IMR-90 (cell line): ENCODE measurements around the gene S1PR1. TPM values are rescaled to one million over a fixed set of nuclear protein-coding genes. Genes with fewer than 3 reads are reported as not detected.

Experiments
- ATAC-seq: fragments of 200-7000 bp; cut with Tn5 transposase; 2 replicates; pipeline ENCODE4 v1.9.1; 2020; ENCODE audit warnings: low read depth, mild to moderate bottlenecking, moderate library complexity
- BruUV-seq: library from RNA; stranded (reverse); fragments of 400-500 nt; replicated peaks from 2 replicates; lab custom pipeline; 2021; lab: Mats Ljungman, UMichigan
- CTCF ChIA-PET: fragments of 300-600 bp; formaldehyde crosslinking; extraction: SDS; loops from one replicate; lab custom pipeline; 2021; ENCODE audit warnings: antibody characterized with exemption; lab: Yijun Ruan, JAX
- POLR2A ChIA-PET: fragments of 300-600 bp; sonication (Branson Sonifier 250); formaldehyde crosslinking; loops from one replicate; lab custom pipeline; 2022; ENCODE audit warnings: antibody characterized with exemption; ENCODE audit not compliant: unreplicated experiment; lab: Charles Lee
- DNase-seq: peaks from one replicate; pipeline ENCODE4 v3.0.0; 2013
- H2AFZ ChIP-seq: replicated peaks from 2 replicates; pipeline ENCODE3; 2013; ENCODE audit warnings: low read length, mild to moderate bottlenecking; ENCODE audit not compliant: poor library complexity
- H2AK5ac ChIP-seq: 2 replicates; pipeline ENCODE4 v1.6.1; 2013; ENCODE audit warnings: low read depth, low read length, inconsistent platforms
- H2AK9ac ChIP-seq: replicated peaks from 2 replicates; pipeline ENCODE3; 2013; ENCODE audit warnings: mild to moderate bottlenecking, low read depth, low read length, moderate library complexity; ENCODE audit not compliant: poor library complexity
- H2BK120ac ChIP-seq: 2 replicates; pipeline ENCODE4 v1.6.1; 2013; ENCODE audit warnings: low read depth, low read length, inconsistent platforms
- H2BK15ac ChIP-seq: 3 replicates; pipeline ENCODE4 v1.6.1; 2013; ENCODE audit warnings: low read depth, low read length, inconsistent platforms
- H2BK20ac ChIP-seq: 2 replicates; pipeline ENCODE4 v1.6.1; 2013; ENCODE audit warnings: low read depth, mild to moderate bottlenecking, inconsistent platforms, low read length, moderate library complexity
- H2BK5ac ChIP-seq: 2 replicates; pipeline ENCODE4 v1.6.1; 2013; ENCODE audit warnings: mild to moderate bottlenecking, low read depth, low read length, inconsistent platforms; ENCODE audit not compliant: poor library complexity, severe bottlenecking
- H3K14ac ChIP-seq: replicated peaks from 2 replicates; pipeline ENCODE4 v1.6.1; 2013; ENCODE audit warnings: low read depth, low read length, inconsistent platforms
- H3K18ac ChIP-seq: 2 replicates; pipeline ENCODE4 v1.6.1; 2013; ENCODE audit warnings: low read depth, low read length, control low read depth
- H3K23ac ChIP-seq: 2 replicates; pipeline ENCODE4 v1.6.1; 2013; ENCODE audit warnings: low read depth, low read length, inconsistent platforms
- H3K27ac ChIP-seq: 2 replicates; pipeline ENCODE4 v1.5.1; 2013; ENCODE audit warnings: mild to moderate bottlenecking, control low read depth, low read length; ENCODE audit not compliant: insufficient read depth
- H3K27me3 ChIP-seq: 2 replicates; pipeline ENCODE4 v1.6.1; 2013; ENCODE audit warnings: low read length; ENCODE audit not compliant: control insufficient read depth, insufficient read depth
- H3K36me3 ChIP-seq: 2 replicates; pipeline ENCODE4 v1.6.1; 2013; ENCODE audit warnings: low read length, mixed read lengths; ENCODE audit not compliant: control insufficient read depth, insufficient read depth
- H3K4ac ChIP-seq: 2 replicates; pipeline ENCODE4 v1.6.1; 2013; ENCODE audit warnings: low read depth, low read length, inconsistent platforms
- H3K4me1 ChIP-seq: 2 replicates; pipeline ENCODE4 v1.6.1; 2013; ENCODE audit warnings: low read length, mixed read lengths; ENCODE audit not compliant: control insufficient read depth, insufficient read depth
- H3K4me2 ChIP-seq: 2 replicates; pipeline ENCODE4 v1.6.1; 2013; ENCODE audit warnings: low read depth, mild to moderate bottlenecking, control low read depth, low read length, moderate library complexity
- H3K4me3 ChIP-seq: 2 replicates; pipeline ENCODE4 v1.5.1; 2013; ENCODE audit warnings: low read depth, mild to moderate bottlenecking, control low read depth, low read length, moderate library complexity; ENCODE audit not compliant: insufficient read depth
- H3K56ac ChIP-seq: 2 replicates; pipeline ENCODE4 v1.6.1; 2013; ENCODE audit warnings: low read length, inconsistent platforms; ENCODE audit not compliant: insufficient read depth; ENCODE audit errors: extremely low read depth
- H3K79me1 ChIP-seq, 2 experiments: 2 replicates each; pipeline ENCODE4 v1.6.1; 2013; ENCODE audit warnings: low read length in 2 of 2, inconsistent platforms in 1 of 2, low read depth in 1 of 2
- H3K9ac ChIP-seq: 2 replicates; pipeline ENCODE4 v1.6.1; 2013; ENCODE audit warnings: low read depth, low read length, control low read depth
- H3K9me1 ChIP-seq: 2 replicates; pipeline ENCODE4 v1.6.1; 2013; ENCODE audit warnings: low read length, inconsistent platforms; ENCODE audit not compliant: insufficient read depth
- H3K9me3 ChIP-seq: 2 replicates; pipeline ENCODE4 v1.6.1; 2013; ENCODE audit warnings: low read length; ENCODE audit not compliant: control insufficient read depth, insufficient read depth
- H4K20me1 ChIP-seq: 2 replicates; pipeline ENCODE4 v1.6.1; 2013; ENCODE audit warnings: low read length, inconsistent platforms; ENCODE audit not compliant: insufficient read depth
- H4K5ac ChIP-seq: 2 replicates; pipeline ENCODE4 v1.6.1; 2013; ENCODE audit warnings: mild to moderate bottlenecking, low read depth, low read length, control low read depth
- H4K8ac ChIP-seq, 2 experiments: 2 replicates each; pipeline ENCODE4 v1.6.1; 2013; ENCODE audit warnings: low read depth in 2 of 2, low read length in 2 of 2, control low read depth in 1 of 2, inconsistent platforms in 1 of 2
- H4K91ac ChIP-seq: 2 replicates; pipeline ENCODE4 v1.6.1; 2013; ENCODE audit warnings: low read depth, low read length, inconsistent platforms; ENCODE audit not compliant: insufficient read depth
- CEBPB ChIP-seq: IDR thresholded peaks from 2 replicates; pipeline ENCODE4 v1.6.1; 2012; ENCODE audit warnings: low read depth, low read length, improper control_type of control experiment
- RFX5 ChIP-seq: IDR thresholded peaks from 2 replicates; pipeline ENCODE4 v1.8.0; 2012; ENCODE audit warnings: low read depth, mild to moderate bottlenecking, low read length, moderate library complexity
- WGBS, 2 experiments: methylation state at CpG; one replicate each; pipeline versions ENCODE4 v1.1.5 to v1.1.7; 2013; ENCODE audit warnings: missing lambda C conversion rate in 2 of 2; ENCODE audit not compliant: insufficient read length in 1 of 2; ENCODE audit errors: extremely low coverage in 2 of 2; 5-methylcytosine and 5-hydroxymethylcytosine counted together
- dilution Hi-C: fragments of 300-500 bp; cut with HindIII; formaldehyde crosslinking; loops from one replicate; pipeline ENCODE4 v1.14.3; 2018; ENCODE audit warnings: low sequenced_read_pairs; ENCODE audit not compliant: unreplicated experiment
- in situ Hi-C: fragments of 300-500 bp; cut with MboI; formaldehyde crosslinking; loops from 3 replicates; pipeline ENCODE4 v1.14.3; 2019; ENCODE audit warnings: low sequenced_read_pairs, inconsistent platforms, mixed read lengths
- intact Hi-C: fragments of 100-400 bp; cut with micrococcal nuclease; formaldehyde crosslinking; loops from 2 replicates; pipeline ENCODE4 v1.10.0; 2022
- polyA plus RNA-seq, 3 experiments: library from polyadenylated mRNA; depleted of rRNA; stranded (reverse); fragments of >200 nt; gene quantifications; 2 replicates each; pipeline ENCODE4 v1.2.3, GENCODE V29; 2012; ENCODE audit warnings: low replicate concordance in 1 of 3
- total RNA-seq: library from RNA; depleted of rRNA; stranded (reverse); fragments of >200 nt; gene quantifications from 2 replicates; pipeline ENCODE4 v1.2.3, GENCODE V29; 2012

The S1PR1 gene
- total and polyA plus RNA-seq, 2 of the 4 experiments (the other 2 are of a cell fraction), result 12.9 to 15.6 TPM

DNA sequence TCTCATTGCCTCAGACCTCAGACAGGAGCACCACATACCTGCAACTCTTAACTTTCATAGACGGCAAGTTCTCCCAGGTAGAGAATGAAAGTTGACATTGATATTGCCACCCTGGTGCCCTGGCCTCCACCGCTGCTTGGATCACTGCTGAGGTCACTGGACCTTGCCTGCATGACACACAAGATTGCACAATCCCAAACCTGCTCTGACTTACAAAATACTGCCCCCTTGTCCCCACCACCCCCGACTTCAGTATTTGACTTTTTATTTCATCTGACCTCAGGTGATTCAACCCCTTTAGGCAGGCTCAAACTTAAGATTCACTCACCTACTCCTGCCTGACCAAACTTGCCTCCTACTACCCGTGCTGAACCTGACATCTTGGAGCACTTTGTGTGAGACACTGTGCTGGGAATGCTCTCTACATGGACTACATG is 43.1 kb upstream of the S1PR1 start:
- H3K9ac ChIP-seq, result no peak overlapping the region
- no peak overlapping the region for H2BK5ac ChIP-seq
- intact Hi-C loops (no loop called here), in situ Hi-C loops (no loop called here), dilution Hi-C loops (no loop called here)
- no peak overlapping the region for H4K91ac ChIP-seq
- no peaks in the 10 kb centered on the region for H3K4me1 ChIP-seq
- no peak overlapping the region for H3K56ac ChIP-seq
- CTCF ChIA-PET, result interaction anchor here (0.6 kb wide), 1 partner anchor 197 kb away, joined by 3 read pairs; no protein-coding TSS in a partner anchor
- no peak overlapping the region; the same call in 1 of the 2 replicates for H3K4ac ChIP-seq
- H3K9me1 ChIP-seq, result no peaks in the 10 kb centered on the region
- H2AK5ac ChIP-seq, result no peak overlapping the region
- no peak overlapping the region for H4K5ac ChIP-seq
- no TSS peak for BruUV-seq
- no peaks in the 10 kb centered on the region for H3K79me1 ChIP-seq
- H3K23ac ChIP-seq, result no peak overlapping the region
- TF ChIP-seq RFX5, result no peak
- TF ChIP-seq CEBPB, result peak; percentile 82
- no peaks in the 10 kb centered on the region for H3K9me3 ChIP-seq
- H3K27me3 ChIP-seq, result no peaks in the 10 kb centered on the region
- ATAC-seq (no peak), DNase-seq (no peak)
- H4K20me1 ChIP-seq, result no peaks in the 10 kb centered on the region
- H2AFZ ChIP-seq, result no peak overlapping the region
- 94% methylated on average over 2 of the region's 4 CpGs; no CpG with 5 or more reads in 1 of the 2 experiments for WGBS, 2 experiments
- no peak overlapping the region for H3K4me2 ChIP-seq
- peak overlapping the region; percentile 86; the same call in 1 of the 3 replicates for H2BK15ac ChIP-seq
- POLR2A ChIA-PET, result no interaction called here
- H2AK9ac ChIP-seq, result no peak overlapping the region
- no peak overlapping the region for H3K27ac ChIP-seq
- no peak overlapping the region for H3K18ac ChIP-seq
- no peak overlapping the region for H4K8ac ChIP-seq
- H2BK20ac ChIP-seq, result 0 out of 2 replicates have a peak overlapping the region, but pooled peaks have one; percentile 23
- H3K14ac ChIP-seq, result no peak overlapping the region
- H3K4me3 ChIP-seq, result no peak overlapping the region
- H3K36me3 ChIP-seq, result no peaks in the 10 kb centered on the region
- no peak overlapping the region for H2BK120ac ChIP-seq
